HepG2 (cell line): ENCODE measurements around the gene ZMYND8. TPM values are rescaled to one million over a fixed set of nuclear protein-coding genes. Genes with fewer than 3 reads are reported as not detected.

Experiments
- ARNTL ChIP-seq: sonication (generic); formaldehyde crosslinking; IDR thresholded peaks from 2 replicates; pipeline ENCODE4 v1.4.0; 2020; ENCODE audit warnings: mild to moderate bottlenecking, missing genetic modification reagents
- GABPB1 ChIP-seq: IDR thresholded peaks from 2 replicates; pipeline ENCODE4 v1.6.1; 2016; ENCODE audit warnings: mild to moderate bottlenecking, missing genetic modification reagents, moderate library complexity, missing compliant biosample characterization
- HDAC2 ChIP-seq: sonication (generic); formaldehyde crosslinking; IDR thresholded peaks from 2 replicates; pipeline ENCODE4 v1.4.0; 2020; ENCODE audit warnings: missing genetic modification reagents
- KDM5B ChIP-seq: sonication (generic); formaldehyde crosslinking; IDR thresholded peaks from 2 replicates; pipeline ENCODE4 v1.4.0; 2020; ENCODE audit warnings: missing genetic modification reagents, mild to moderate bottlenecking, borderline replicate concordance
- MED8 ChIP-seq: sonication (generic); formaldehyde crosslinking; IDR thresholded peaks from 2 replicates; pipeline ENCODE4 v1.8.1; 2023; ENCODE audit warnings: mild to moderate bottlenecking, missing genetic modification reagents; ENCODE audit not compliant: insufficient replicate concordance
- MTA1 ChIP-seq: sonication (generic); formaldehyde crosslinking; IDR thresholded peaks from 2 replicates; pipeline ENCODE4 v1.4.0; 2020; ENCODE audit warnings: missing genetic modification reagents, mild to moderate bottlenecking, borderline replicate concordance
- MYPOP ChIP-seq: sonication (generic); formaldehyde crosslinking; IDR thresholded peaks from 2 replicates; pipeline ENCODE4 v1.8.1; 2023; ENCODE audit warnings: mild to moderate bottlenecking, moderate library complexity, missing genetic modification reagents
- PATZ1 ChIP-seq: sonication (generic); formaldehyde crosslinking; IDR thresholded peaks from 2 replicates; pipeline ENCODE4 v1.4.0; 2020; ENCODE audit warnings: missing genetic modification reagents
- PITX1 ChIP-seq: sonication (generic); formaldehyde crosslinking; IDR thresholded peaks from 2 replicates; pipeline ENCODE4 v1.5.1; 2020; ENCODE audit warnings: mild to moderate bottlenecking, missing genetic modification reagents
- ZKSCAN5 ChIP-seq: sonication (generic); formaldehyde crosslinking; IDR thresholded peaks from 2 replicates; pipeline ENCODE4 v1.5.1; 2020; ENCODE audit warnings: mild to moderate bottlenecking, missing genetic modification reagents
- ZKSCAN8 ChIP-seq: IDR thresholded peaks from 2 replicates; pipeline ENCODE4 v1.6.1; 2016; ENCODE audit warnings: borderline replicate concordance, missing genetic modification reagents, missing compliant biosample characterization
- ZNF205 ChIP-seq: IDR thresholded peaks from 2 replicates; pipeline ENCODE4 v1.6.1; 2018; ENCODE audit warnings: missing biosample characterization, missing genetic modification reagents
- ZNF225 ChIP-seq: sonication (generic); formaldehyde crosslinking; IDR thresholded peaks from 2 replicates; pipeline ENCODE4 v1.4.0; 2020; ENCODE audit warnings: mild to moderate bottlenecking, missing genetic modification reagents
- ZNF329 ChIP-seq: sonication (generic); formaldehyde crosslinking; IDR thresholded peaks from 2 replicates; pipeline ENCODE4 v1.9.0; 2021; ENCODE audit warnings: low read depth, mild to moderate bottlenecking, missing genetic modification reagents
- ZNF83 ChIP-seq: sonication (generic); formaldehyde crosslinking; IDR thresholded peaks from 2 replicates; pipeline ENCODE4 v1.4.0; 2020; ENCODE audit warnings: missing genetic modification reagents, mild to moderate bottlenecking, borderline replicate concordance
- polyA plus RNA-seq, 8 experiments: library from polyadenylated mRNA; depleted of rRNA in 3 of 8; stranded (reverse) in 7 of 8; unstranded in 1 of 8; fragments of >200 nt; fragmentation: Illumina TruSeq in 4 of 8; extraction: Trizol in 4 of 8; gene quantifications; 2 replicates each; pipeline versions ENCODE4 v1.2.1 to v1.2.3, GENCODE V29; 2011 to 2016; ENCODE audit warnings: low read depth in 4 of 8, missing spikeins in 1 of 8, mixed read lengths in 1 of 8; ENCODE audit not compliant: insufficient read depth in 1 of 8
- total RNA-seq, 5 experiments: library from RNA; depleted of rRNA; stranded (reverse); fragments of >200 nt; fragmentation: Illumina TruSeq; extraction: Trizol; gene quantifications; 2 replicates each; pipeline ENCODE4 v1.2.3, GENCODE V29; 2016; ENCODE audit warnings: low read depth in 1 of 5
- TF ChIP-seq, protein P1 (sequence below): IDR thresholded peaks from 2 replicates; pipeline ENCODE4 v1.4.0; 2020; ENCODE audit warnings: mild to moderate bottlenecking, missing genetic modification reagents
- TF ChIP-seq, protein P2 (sequence below): sonication (generic); formaldehyde crosslinking; IDR thresholded peaks from 2 replicates; pipeline ENCODE4 v1.9.0; 2021; ENCODE audit warnings: missing genetic modification reagents, borderline replicate concordance
- TF ChIP-seq, protein P3 (sequence below): IDR thresholded peaks from 2 replicates; pipeline ENCODE4 v1.6.1; 2016; ENCODE audit warnings: missing compliant biosample characterization, missing genetic modification reagents, borderline replicate concordance

Gene ZMYND8
- total and polyA plus RNA-seq, 2 of the 13 experiments (the other 11 are each of a cell fraction or from before 2014, with no cell fraction given): 53.9 to 84.7 TPM

GRCh38 chr20:47320990-47321805, 35.3 kb downstream of the ZMYND8 start (continued):
- TF ChIP-seq, protein P1, sequence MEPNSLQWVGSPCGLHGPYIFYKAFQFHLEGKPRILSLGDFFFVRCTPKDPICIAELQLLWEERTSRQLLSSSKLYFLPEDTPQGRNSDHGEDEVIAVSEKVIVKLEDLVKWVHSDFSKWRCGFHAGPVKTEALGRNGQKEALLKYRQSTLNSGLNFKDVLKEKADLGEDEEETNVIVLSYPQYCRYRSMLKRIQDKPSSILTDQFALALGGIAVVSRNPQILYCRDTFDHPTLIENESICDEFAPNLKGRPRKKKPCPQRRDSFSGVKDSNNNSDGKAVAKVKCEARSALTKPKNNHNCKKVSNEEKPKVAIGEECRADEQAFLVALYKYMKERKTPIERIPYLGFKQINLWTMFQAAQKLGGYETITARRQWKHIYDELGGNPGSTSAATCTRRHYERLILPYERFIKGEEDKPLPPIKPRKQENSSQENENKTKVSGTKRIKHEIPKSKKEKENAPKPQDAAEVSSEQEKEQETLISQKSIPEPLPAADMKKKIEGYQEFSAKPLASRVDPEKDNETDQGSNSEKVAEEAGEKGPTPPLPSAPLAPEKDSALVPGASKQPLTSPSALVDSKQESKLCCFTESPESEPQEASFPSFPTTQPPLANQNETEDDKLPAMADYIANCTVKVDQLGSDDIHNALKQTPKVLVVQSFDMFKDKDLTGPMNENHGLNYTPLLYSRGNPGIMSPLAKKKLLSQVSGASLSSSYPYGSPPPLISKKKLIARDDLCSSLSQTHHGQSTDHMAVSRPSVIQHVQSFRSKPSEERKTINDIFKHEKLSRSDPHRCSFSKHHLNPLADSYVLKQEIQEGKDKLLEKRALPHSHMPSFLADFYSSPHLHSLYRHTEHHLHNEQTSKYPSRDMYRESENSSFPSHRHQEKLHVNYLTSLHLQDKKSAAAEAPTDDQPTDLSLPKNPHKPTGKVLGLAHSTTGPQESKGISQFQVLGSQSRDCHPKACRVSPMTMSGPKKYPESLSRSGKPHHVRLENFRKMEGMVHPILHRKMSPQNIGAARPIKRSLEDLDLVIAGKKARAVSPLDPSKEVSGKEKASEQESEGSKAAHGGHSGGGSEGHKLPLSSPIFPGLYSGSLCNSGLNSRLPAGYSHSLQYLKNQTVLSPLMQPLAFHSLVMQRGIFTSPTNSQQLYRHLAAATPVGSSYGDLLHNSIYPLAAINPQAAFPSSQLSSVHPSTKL (CRISPR knock-in tag): peak; percentile 98
- TF ChIP-seq ZNF205 (peak; percentile 17; the same call in 1 of the 2 replicates), HDAC2 (CRISPR knock-in tag) (peak; percentile 89), ZNF329 (CRISPR knock-in tag) (no peak), MYPOP (CRISPR knock-in tag) (peak; percentile 40; the same call in 1 of the 2 replicates), ARNTL (CRISPR knock-in tag) (peak; percentile 30; the same call in 1 of the 2 replicates), PATZ1 (peak; percentile 88), PITX1 (CRISPR knock-in tag) (no peak), ZKSCAN5 (CRISPR knock-in tag) (no peak), GABPB1 (CRISPR knock-in tag) (no peak; the same call in 1 of the 2 replicates), MED8 (CRISPR knock-in tag) (no peak), MTA1 (CRISPR knock-in tag) (no peak), ZKSCAN8 (CRISPR knock-in tag) (peak; percentile 40), ZNF83 (CRISPR knock-in tag) (no peak), KDM5B (CRISPR knock-in tag) (no peak), ZNF225 (CRISPR knock-in tag) (no peak)
- TF ChIP-seq, protein P2, sequence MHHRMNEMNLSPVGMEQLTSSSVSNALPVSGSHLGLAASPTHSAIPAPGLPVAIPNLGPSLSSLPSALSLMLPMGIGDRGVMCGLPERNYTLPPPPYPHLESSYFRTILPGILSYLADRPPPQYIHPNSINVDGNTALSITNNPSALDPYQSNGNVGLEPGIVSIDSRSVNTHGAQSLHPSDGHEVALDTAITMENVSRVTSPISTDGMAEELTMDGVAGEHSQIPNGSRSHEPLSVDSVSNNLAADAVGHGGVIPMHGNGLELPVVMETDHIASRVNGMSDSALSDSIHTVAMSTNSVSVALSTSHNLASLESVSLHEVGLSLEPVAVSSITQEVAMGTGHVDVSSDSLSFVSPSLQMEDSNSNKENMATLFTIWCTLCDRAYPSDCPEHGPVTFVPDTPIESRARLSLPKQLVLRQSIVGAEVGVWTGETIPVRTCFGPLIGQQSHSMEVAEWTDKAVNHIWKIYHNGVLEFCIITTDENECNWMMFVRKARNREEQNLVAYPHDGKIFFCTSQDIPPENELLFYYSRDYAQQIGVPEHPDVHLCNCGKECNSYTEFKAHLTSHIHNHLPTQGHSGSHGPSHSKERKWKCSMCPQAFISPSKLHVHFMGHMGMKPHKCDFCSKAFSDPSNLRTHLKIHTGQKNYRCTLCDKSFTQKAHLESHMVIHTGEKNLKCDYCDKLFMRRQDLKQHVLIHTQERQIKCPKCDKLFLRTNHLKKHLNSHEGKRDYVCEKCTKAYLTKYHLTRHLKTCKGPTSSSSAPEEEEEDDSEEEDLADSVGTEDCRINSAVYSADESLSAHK (CRISPR knock-in tag): no peak
- TF ChIP-seq, protein P3, sequence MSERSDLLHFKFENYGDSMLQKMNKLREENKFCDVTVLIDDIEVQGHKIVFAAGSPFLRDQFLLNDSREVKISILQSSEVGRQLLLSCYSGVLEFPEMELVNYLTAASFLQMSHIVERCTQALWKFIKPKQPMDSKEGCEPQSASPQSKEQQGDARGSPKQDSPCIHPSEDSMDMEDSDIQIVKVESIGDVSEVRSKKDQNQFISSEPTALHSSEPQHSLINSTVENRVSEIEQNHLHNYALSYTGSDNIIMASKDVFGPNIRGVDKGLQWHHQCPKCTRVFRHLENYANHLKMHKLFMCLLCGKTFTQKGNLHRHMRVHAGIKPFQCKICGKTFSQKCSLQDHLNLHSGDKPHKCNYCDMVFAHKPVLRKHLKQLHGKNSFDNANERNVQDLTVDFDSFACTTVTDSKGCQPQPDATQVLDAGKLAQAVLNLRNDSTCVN: no peak
